Cardiac septum (tissue), 1 donor: ENCODE data around the gene EPDR1. TPM values are rescaled to one million over a fixed set of nuclear protein-coding genes. Genes with fewer than 3 reads are reported as not detected.

Experiments
- total RNA-seq: library from RNA; stranded (reverse); fragmentation: NEBNext Ultra II Directional; extraction: Animal tissue kit (Norgen Biotek cat#: 25700); gene quantifications from one replicate; pipeline ENCODE4 v1.2.1, GENCODE V29; 2021
- donor health status: DM: no; HTN: no; CAD: no.

EPDR1 gene
- total RNA-seq, 1 donor from 2014 or later: 38.7 TPM

Other genes starting within 250 kb of the EPDR1 start
- gene GPR141, start 236.9 kb upstream of the EPDR1 start, total RNA-seq: 0.40 TPM
- not detected for gene NME8, start 72.0 kb upstream of the EPDR1 start, total RNA-seq
- 15.0 TPM for gene SFRP4, start 3.8 kb upstream of the EPDR1 start, total RNA-seq